ENCODE measurements around the gene ZNF717.

DNA sequence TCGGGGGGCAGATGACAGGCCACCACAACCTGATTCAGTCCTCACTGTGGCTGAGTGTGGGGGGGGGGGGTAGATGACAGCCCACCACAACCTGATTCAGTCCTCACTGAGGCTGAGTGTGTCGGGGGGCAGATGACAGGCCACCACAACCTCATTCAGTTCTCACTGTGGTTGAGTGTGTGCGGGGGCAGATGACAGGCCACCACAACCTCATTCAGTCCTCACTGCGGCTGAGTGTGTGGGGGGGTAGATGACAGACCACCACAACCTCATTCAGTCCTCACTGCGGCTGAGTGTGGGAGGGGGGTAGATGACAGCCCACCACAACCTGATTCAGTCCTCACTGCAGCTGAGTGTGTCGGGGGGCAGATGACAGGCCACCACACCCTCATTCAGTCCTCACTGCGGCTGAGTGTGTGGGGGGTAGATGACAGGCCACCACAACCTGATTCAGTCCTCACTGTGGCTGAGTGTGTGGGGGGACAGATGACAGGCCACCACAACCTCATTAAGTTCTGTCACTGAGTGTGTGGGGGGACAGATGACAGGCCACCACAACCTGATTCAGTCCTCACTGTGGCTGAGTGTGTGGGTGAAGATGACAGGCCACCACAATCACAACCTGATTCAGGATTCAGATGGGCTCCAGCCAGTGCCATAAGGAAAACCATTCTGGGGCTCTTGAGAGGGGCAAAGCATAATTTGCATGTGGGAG, 16.9 kb downstream of the ZNF717 start:
- TF ChIP-seq, protein P1, sequence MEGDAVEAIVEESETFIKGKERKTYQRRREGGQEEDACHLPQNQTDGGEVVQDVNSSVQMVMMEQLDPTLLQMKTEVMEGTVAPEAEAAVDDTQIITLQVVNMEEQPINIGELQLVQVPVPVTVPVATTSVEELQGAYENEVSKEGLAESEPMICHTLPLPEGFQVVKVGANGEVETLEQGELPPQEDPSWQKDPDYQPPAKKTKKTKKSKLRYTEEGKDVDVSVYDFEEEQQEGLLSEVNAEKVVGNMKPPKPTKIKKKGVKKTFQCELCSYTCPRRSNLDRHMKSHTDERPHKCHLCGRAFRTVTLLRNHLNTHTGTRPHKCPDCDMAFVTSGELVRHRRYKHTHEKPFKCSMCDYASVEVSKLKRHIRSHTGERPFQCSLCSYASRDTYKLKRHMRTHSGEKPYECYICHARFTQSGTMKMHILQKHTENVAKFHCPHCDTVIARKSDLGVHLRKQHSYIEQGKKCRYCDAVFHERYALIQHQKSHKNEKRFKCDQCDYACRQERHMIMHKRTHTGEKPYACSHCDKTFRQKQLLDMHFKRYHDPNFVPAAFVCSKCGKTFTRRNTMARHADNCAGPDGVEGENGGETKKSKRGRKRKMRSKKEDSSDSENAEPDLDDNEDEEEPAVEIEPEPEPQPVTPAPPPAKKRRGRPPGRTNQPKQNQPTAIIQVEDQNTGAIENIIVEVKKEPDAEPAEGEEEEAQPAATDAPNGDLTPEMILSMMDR (IDR thresholded peaks at IDR 0.05; ENCODE audit: low read length), result no peak
- no peak for TF ChIP-seq EZH2 (optimal IDR thresholded peaks at IDR 0.05; ENCODE audit: low read depth, low read length)

Data from MM.1S (cell line).